CD4-positive, CD25-positive, alpha-beta regulatory T cell (primary cell): ENCODE data around the gene ESRRA. TPM values are rescaled to one million over a fixed set of nuclear protein-coding genes. Genes with fewer than 3 reads are reported as not detected.

Experiments used
- ATAC-seq, 2 donors: fragments of 150-1000 bp; cut with Tn5 transposase; one replicate each; pipeline ENCODE4 v1.10.0; 2021; ENCODE audit warnings: low read depth in 2 of 2, moderate number of reproducible peaks in 2 of 2, moderate library complexity in 1 of 2
- DNase-seq, 3 donors: peaks; one replicate each; pipeline versions ENCODE4 v3.0.0 to v3.0.0-alpha.2; 2012 to 2022; ENCODE audit warnings: mixed read lengths in 1 of 3
- H3K27ac ChIP-seq: one replicate; pipeline ENCODE4 v1.7.0; 2013; ENCODE audit warnings: mild to moderate bottlenecking, low read length; ENCODE audit not compliant: insufficient read depth, poor library complexity, severe bottlenecking
- H3K27me3 ChIP-seq: one replicate; pipeline ENCODE4 v1.7.0; 2013; ENCODE audit warnings: low read length; ENCODE audit not compliant: control insufficient read depth, insufficient read depth
- H3K36me3 ChIP-seq: one replicate; pipeline ENCODE4 v1.7.0; 2013; ENCODE audit warnings: mild to moderate bottlenecking, low read length, moderate library complexity; ENCODE audit not compliant: control insufficient read depth, insufficient read depth
- H3K4me1 ChIP-seq: 2 replicates; pipeline ENCODE4 v1.7.0; 2013; ENCODE audit warnings: mild to moderate bottlenecking, low read length; ENCODE audit not compliant: insufficient read depth, control insufficient read depth, poor library complexity, severe bottlenecking
- H3K4me3 ChIP-seq: one replicate; pipeline ENCODE4 v1.7.0; 2013; ENCODE audit warnings: low read depth, mild to moderate bottlenecking, low read length, moderate library complexity
- H3K9me3 ChIP-seq, 2 experiments: 1 replicate in 1 of 2; 2 replicates in 1 of 2; pipeline ENCODE4 v1.7.0; 2013; ENCODE audit warnings: low read length in 2 of 2, mild to moderate bottlenecking in 1 of 2, moderate library complexity in 1 of 2; ENCODE audit not compliant: control insufficient read depth in 2 of 2
- H3K27ac Mint-ChIP-seq, 3 donors: one replicate each; pipeline ENCODE4 v1.8.0; 2020 to 2022; ENCODE audit warnings: mild to moderate bottlenecking in 3 of 3, mixed read lengths in 3 of 3, moderate library complexity in 2 of 3
- H3K27me3 Mint-ChIP-seq: one replicate; pipeline ENCODE4 v1.8.0; 2022; ENCODE audit warnings: mild to moderate bottlenecking, mixed read lengths
- H3K36me3 Mint-ChIP-seq: one replicate; pipeline ENCODE4 v1.8.0; 2020; ENCODE audit warnings: mixed read lengths
- H3K4me1 Mint-ChIP-seq, 4 donors: one replicate each; pipeline ENCODE4 v1.8.0; 2020 to 2022; ENCODE audit warnings: mixed read lengths in 4 of 4, mild to moderate bottlenecking in 1 of 4
- H3K4me3 Mint-ChIP-seq, 4 donors: one replicate each; pipeline ENCODE4 v1.8.0; 2020 to 2022; ENCODE audit warnings: mild to moderate bottlenecking in 4 of 4, mixed read lengths in 4 of 4, moderate library complexity in 3 of 4
- H3K9me3 Mint-ChIP-seq, 7 donors: one replicate each; pipeline ENCODE4 v1.8.0; 2020 to 2022; ENCODE audit warnings: mixed read lengths in 7 of 7, mild to moderate bottlenecking in 3 of 7, moderate library complexity in 2 of 7
- polyA plus RNA-seq, 4 donors: library from polyadenylated mRNA; unstranded; fragments of 300-500 nt; fragmentation: Illumina TruSeq; gene quantifications; one replicate each; pipeline ENCODE4 v1.2.3, GENCODE V29; 2021
- total RNA-seq: library from RNA; stranded (reverse); gene quantifications from one replicate; pipeline ENCODE4 v1.2.3, GENCODE V29; 2022

ESRRA gene
- total and polyA plus RNA-seq, 5 donors from 2014 or later: 6.0 to 28.6 (median 6.6) TPM

- Mint-ChIP-seq H3K4me1 (peaks cover 0 to 42% (median 18%) of the 10 kb centered on the region in 4 donors), H3K9me3 (no peaks in the 10 kb centered on the region), H3K27ac (peak overlapping the region in 1 of 3 donors; percentile 69), H3K27me3 (no peaks in the 10 kb centered on the region), H3K36me3 (peaks cover 10% of the 10 kb centered on the region), H3K4me3 (peak overlapping the region in 2 of 4 donors; percentile 68 to 76)
- ATAC-seq (no peak), DNase-seq (no peak)
- peak overlapping the region; percentile 66 for H3K27ac ChIP-seq
- H3K4me1 ChIP-seq: peaks cover 28% of the 10 kb centered on the region
- H3K36me3 ChIP-seq: peaks cover 29% of the 10 kb centered on the region
- H3K27me3 ChIP-seq: no peaks in the 10 kb centered on the region
- no peak overlapping the region for H3K4me3 ChIP-seq
- no peaks in the 10 kb centered on the region for H3K9me3 ChIP-seq
Observed at GRCh38 chr11:64358536-64358906, 53.2 kb downstream of the ESRRA start.

- no peaks in the 10 kb centered on the region for H3K9me3 ChIP-seq
- peak within 1 kb of the TSS; percentile 66 for H3K27ac ChIP-seq
- Mint-ChIP-seq H3K36me3 (peaks cover 13% of the 10 kb centered on the region), H3K27ac (peak within 1 kb of the TSS; percentile 56 to 96 (median 91)), H3K9me3 (no peaks in the 10 kb centered on the region), H3K4me3 (peak within 1 kb of the TSS; percentile 94 to 97 (median 96)), H3K4me1 (peaks cover 0 to 42% (median 18%) of the 10 kb centered on the region in 4 donors), H3K27me3 (no peaks in the 10 kb centered on the region)
- peak within 1 kb of the TSS; percentile 68 for H3K4me3 ChIP-seq
- H3K27me3 ChIP-seq: no peaks in the 10 kb centered on the region
- peaks cover 28% of the 10 kb centered on the region for H3K4me1 ChIP-seq
- peaks cover 31% of the 10 kb centered on the region for H3K36me3 ChIP-seq
- ATAC-seq: peak; percentile 73 to 74
- peak; percentile 32 to 66 (median 41) for DNase-seq
Observed at GRCh38 chr11:64358907-64359711, 53.8 kb downstream of the ESRRA start, which contains the start of gene RPS6KA4. RPS6KA4 (plus strand) TSS chr11:64359162; CDS start chr11:64359236, 74 bp downstream.

DNA sequence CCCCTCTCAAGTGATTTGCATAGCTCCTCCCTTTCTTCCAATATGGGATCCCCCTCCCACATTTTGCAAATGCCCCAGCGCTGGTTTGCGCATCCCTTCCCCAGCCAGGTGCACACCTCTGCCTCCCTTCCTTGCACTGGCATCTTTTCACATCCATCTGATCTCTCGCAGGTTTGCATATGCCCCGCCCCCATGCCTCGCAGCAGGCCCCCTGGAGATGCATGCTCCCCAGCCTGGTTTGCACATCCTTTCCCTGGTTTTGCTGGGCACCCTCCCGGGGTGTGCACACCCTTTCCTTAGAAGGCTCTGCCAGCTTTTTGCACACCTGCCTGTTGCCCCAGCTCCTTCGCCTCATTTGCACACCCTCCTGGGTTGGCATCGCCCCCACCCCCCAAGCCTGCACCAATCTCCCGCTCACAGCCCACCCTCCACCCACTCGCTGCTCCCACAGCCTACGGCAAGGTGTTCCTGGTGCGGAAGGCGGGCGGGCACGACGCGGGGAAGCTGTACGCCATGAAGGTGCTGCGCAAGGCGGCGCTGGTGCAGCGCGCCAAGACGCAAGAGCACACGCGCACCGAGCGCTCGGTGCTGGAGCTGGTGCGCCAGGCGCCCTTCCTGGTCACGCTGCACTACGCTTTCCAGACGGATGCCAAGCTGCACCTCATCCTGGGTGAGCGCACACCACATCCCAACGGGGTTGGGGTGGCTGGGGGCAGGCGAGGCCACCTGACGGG lies 54.6 kb downstream of the ESRRA start:
- H3K27ac ChIP-seq: peak overlapping the region; percentile 10
- H3K36me3 Mint-ChIP-seq: peaks cover 17% of the 10 kb centered on the region
- H3K27ac Mint-ChIP-seq: peak overlapping the region; percentile 56 to 96 (median 91)
- H3K4me1 Mint-ChIP-seq: peaks cover 0 to 42% (median 20%) of the 10 kb centered on the region in 4 donors
- H3K27me3 Mint-ChIP-seq: no peaks in the 10 kb centered on the region
- H3K4me3 ChIP-seq: peak overlapping the region; percentile 68
- no peaks in the 10 kb centered on the region for H3K27me3 ChIP-seq
- peaks cover 36% of the 10 kb centered on the region for H3K36me3 ChIP-seq
- DNase-seq (peak in 2 of 3 donors; percentile 30 to 68), ATAC-seq (peak; percentile 30 to 38)
- no peaks in the 10 kb centered on the region for H3K9me3 Mint-ChIP-seq
- H3K4me3 Mint-ChIP-seq: peak overlapping the region; percentile 94 to 97 (median 96)
- H3K4me1 ChIP-seq: peaks cover 28% of the 10 kb centered on the region
- no peaks in the 10 kb centered on the region for H3K9me3 ChIP-seq

GRCh38 chr11:64360448-64360921 lies 55.2 kb downstream of the ESRRA start:
- H3K27ac Mint-ChIP-seq: peak overlapping the region in 1 of 3 donors; percentile 91
- H3K9me3 Mint-ChIP-seq: no peaks in the 10 kb centered on the region
- no peaks in the 10 kb centered on the region for H3K27me3 ChIP-seq
- peak overlapping the region; percentile 94 to 97 (median 96) for H3K4me3 Mint-ChIP-seq
- ATAC-seq: no peak
- peaks cover 0 to 42% (median 19%) of the 10 kb centered on the region in 4 donors for H3K4me1 Mint-ChIP-seq
- H3K36me3 Mint-ChIP-seq: peaks cover 17% of the 10 kb centered on the region
- peaks cover 42% of the 10 kb centered on the region for H3K36me3 ChIP-seq
- no peak overlapping the region for H3K4me3 ChIP-seq
- H3K9me3 ChIP-seq: no peaks in the 10 kb centered on the region
- H3K27ac ChIP-seq: peak overlapping the region; percentile 10
- DNase-seq: no peak
- H3K27me3 Mint-ChIP-seq: no peaks in the 10 kb centered on the region
- H3K4me1 ChIP-seq: peaks cover 28% of the 10 kb centered on the region

DNA sequence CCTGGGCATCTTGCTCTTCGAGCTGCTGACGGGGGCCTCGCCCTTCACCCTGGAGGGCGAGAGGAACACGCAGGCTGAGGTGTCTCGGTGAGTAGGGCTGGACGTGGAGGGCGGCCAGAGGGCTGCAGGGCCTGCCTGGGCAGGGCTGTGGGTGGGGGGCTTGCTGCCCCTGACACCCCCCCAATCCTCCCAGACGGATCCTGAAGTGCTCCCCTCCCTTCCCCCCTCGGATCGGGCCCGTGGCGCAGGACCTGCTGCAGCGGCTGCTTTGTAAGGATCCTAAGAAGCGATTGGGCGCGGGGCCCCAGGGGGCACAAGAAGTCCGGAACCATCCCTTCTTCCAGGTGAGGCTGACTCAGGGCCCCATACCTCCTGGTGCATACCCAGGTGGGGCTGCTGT lies 56.3 kb downstream of the ESRRA start:
- Histone ChIP-seq H3K27me3 (no peaks in the 10 kb centered on the region), H3K4me3 (no peak overlapping the region), H3K9me3 (no peaks in the 10 kb centered on the region), H3K36me3 (peaks cover 53% of the 10 kb centered on the region), H3K27ac (no peak overlapping the region), H3K4me1 (peaks cover 28% of the 10 kb centered on the region)
- H3K9me3 Mint-ChIP-seq: no peaks in the 10 kb centered on the region
- peaks cover 0 to 38% (median 16%) of the 10 kb centered on the region in 4 donors for H3K4me1 Mint-ChIP-seq
- DNase-seq (no peak), ATAC-seq (no peak)
- no peak overlapping the region for H3K27ac Mint-ChIP-seq
- H3K36me3 Mint-ChIP-seq: peaks cover 21% of the 10 kb centered on the region
- no peaks in the 10 kb centered on the region for H3K27me3 Mint-ChIP-seq
- H3K4me3 Mint-ChIP-seq: peak overlapping the region in 2 of 4 donors; percentile 56 to 83

- H3K36me3 Mint-ChIP-seq: peaks cover 24% of the 10 kb centered on the region
- peaks cover 27% of the 10 kb centered on the region for H3K4me1 ChIP-seq
- H3K36me3 ChIP-seq: peaks cover 57% of the 10 kb centered on the region
- H3K27ac Mint-ChIP-seq: no peak overlapping the region
- H3K27ac ChIP-seq: no peak overlapping the region
- H3K9me3 ChIP-seq: no peaks in the 10 kb centered on the region
- H3K4me3 ChIP-seq: no peak overlapping the region
- DNase-seq: no peak
- H3K4me1 Mint-ChIP-seq: peaks cover 0 to 36% (median 15%) of the 10 kb centered on the region in 4 donors
- H3K27me3 Mint-ChIP-seq: no peaks in the 10 kb centered on the region
- peak overlapping the region in 3 of 4 donors; percentile 56 to 83 (median 61) for H3K4me3 Mint-ChIP-seq
- H3K9me3 Mint-ChIP-seq: no peaks in the 10 kb centered on the region
- ATAC-seq: no peak
- H3K27me3 ChIP-seq: no peaks in the 10 kb centered on the region
Observed at GRCh38 chr11:64362339-64362738, 57.0 kb downstream of the ESRRA start.

DNA sequence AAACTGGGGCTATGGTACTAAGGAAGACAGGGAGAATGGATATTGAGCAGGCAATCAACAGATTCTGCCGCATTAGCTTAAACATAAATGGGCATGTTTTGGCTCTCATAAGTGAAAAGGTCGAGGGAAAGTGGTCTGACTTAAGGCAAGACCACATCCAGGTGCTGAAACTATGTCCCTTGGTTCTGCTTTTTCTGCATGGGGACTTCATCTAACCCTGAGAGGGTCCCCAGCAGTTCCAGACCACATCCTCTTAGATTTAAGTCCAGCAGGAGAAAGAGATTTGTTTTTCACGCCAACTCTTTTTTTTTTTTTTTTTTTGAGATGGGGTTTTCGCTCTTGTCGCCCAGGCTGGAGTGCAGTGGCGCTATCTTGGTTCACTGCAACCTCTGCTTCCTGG lies 59.1 kb downstream of the ESRRA start:
- Histone ChIP-seq H3K4me1 (peaks cover 8% of the 10 kb centered on the region), H3K27ac (no peak overlapping the region), H3K27me3 (no peaks in the 10 kb centered on the region), H3K36me3 (peaks cover 62% of the 10 kb centered on the region), H3K9me3 (no peaks in the 10 kb centered on the region), H3K4me3 (no peak overlapping the region)
- DNase-seq (no peak), ATAC-seq (no peak)
- peaks cover 0 to 23% (median 14%) of the 10 kb centered on the region in 4 donors for H3K4me1 Mint-ChIP-seq
- no peaks in the 10 kb centered on the region for H3K9me3 Mint-ChIP-seq
- no peaks in the 10 kb centered on the region for H3K27me3 Mint-ChIP-seq
- no peak overlapping the region for H3K27ac Mint-ChIP-seq
- H3K36me3 Mint-ChIP-seq: peaks cover 24% of the 10 kb centered on the region
- no peak overlapping the region for H3K4me3 Mint-ChIP-seq
